Endothelial cell of umbilical vein (primary cell): Measurements from ENCODE around the gene ANKHD1.

Source experiments
- CTCF ChIP-seq, 2 donors: IDR thresholded peaks; 1 replicate in 1 of 2; 2 replicates in 1 of 2; pipeline ENCODE4 v1.5.1; 2011; ENCODE audit warnings: low read length in 2 of 2, mild to moderate bottlenecking in 2 of 2, moderate library complexity in 2 of 2, control low read depth in 1 of 2, inconsistent platforms in 1 of 2, low read depth in 1 of 2; ENCODE audit not compliant: insufficient read depth in 1 of 2; ENCODE audit errors: extremely low read depth in 1 of 2
- EZH2 ChIP-seq: IDR thresholded peaks from 2 replicates; pipeline ENCODE4 v1.6.1; 2012; ENCODE audit warnings: borderline replicate concordance, low read depth, mild to moderate bottlenecking, moderate library complexity, low read length, inconsistent platforms; ENCODE audit not compliant: severe bottlenecking
- FOS ChIP-seq: IDR thresholded peaks from 2 replicates; pipeline ENCODE4 v1.6.1; 2011; ENCODE audit warnings: mild to moderate bottlenecking, low read length, moderate library complexity, borderline replicate concordance; ENCODE audit not compliant: insufficient read depth
- GATA2 ChIP-seq: IDR thresholded peaks from 2 replicates; pipeline ENCODE4 v1.7.0; 2011; ENCODE audit warnings: low read depth, mild to moderate bottlenecking, moderate library complexity, mixed read lengths, low read length; ENCODE audit not compliant: insufficient read length, insufficient read depth
- JUN ChIP-seq: IDR thresholded peaks from 2 replicates; pipeline ENCODE4 v1.6.1; 2011; ENCODE audit warnings: borderline replicate concordance, low read depth; ENCODE audit not compliant: insufficient read length, insufficient read depth
- MAX ChIP-seq: IDR thresholded peaks from 2 replicates; pipeline ENCODE4 v1.6.1; 2011; ENCODE audit not compliant: insufficient read depth, insufficient read length
- POLR2A ChIP-seq: IDR thresholded peaks from 2 replicates; pipeline ENCODE4 v1.6.1; 2012; ENCODE audit warnings: low read depth, mild to moderate bottlenecking, control low read depth, low read length

GRCh38 chr5:140558542-140558941 lies 156.9 kb downstream of the ANKHD1 start:
- TF ChIP-seq CTCF (IDR thresholded peaks at IDR 0.05; ENCODE audit: extremely low read depth in 1 of 2, insufficient read depth in 1 of 2, low read depth in 1 of 2, low read length in 2 of 2) (no peak), FOS (no peak), POLR2A (no peak), EZH2 (no peak), JUN (no peak), GATA2 (no peak), MAX (no peak)
